Stimulated activated naive CD8-positive, alpha-beta T cell treated with anti-CD3 and anti-CD28 coated beads, Interleukin-15, Interleukin-2, amounts not matched to agents 100 U/mL and 50 U/mL, for 24 hours (primary cell): ENCODE data around the gene ATP5MG.
"Not testable (repeated sequence)": the region's sequence is repeated elsewhere in the genome, so short reads cannot be mapped to it uniquely, and the experiment has no call there.

Source experiments
- ATAC-seq: fragments of 150-1000 bp; cut with Tn5 transposase; one replicate; pipeline ENCODE4 v1.10.0; 2021
- DNase-seq: peaks from one replicate; pipeline ENCODE4 v3.0.0; 2021

ATP5MG gene

GRCh38 chr11:118410055-118410745, 8.8 kb downstream of the ATP5MG start:
- ATAC-seq (no peak), DNase-seq (no peak)

DNA sequence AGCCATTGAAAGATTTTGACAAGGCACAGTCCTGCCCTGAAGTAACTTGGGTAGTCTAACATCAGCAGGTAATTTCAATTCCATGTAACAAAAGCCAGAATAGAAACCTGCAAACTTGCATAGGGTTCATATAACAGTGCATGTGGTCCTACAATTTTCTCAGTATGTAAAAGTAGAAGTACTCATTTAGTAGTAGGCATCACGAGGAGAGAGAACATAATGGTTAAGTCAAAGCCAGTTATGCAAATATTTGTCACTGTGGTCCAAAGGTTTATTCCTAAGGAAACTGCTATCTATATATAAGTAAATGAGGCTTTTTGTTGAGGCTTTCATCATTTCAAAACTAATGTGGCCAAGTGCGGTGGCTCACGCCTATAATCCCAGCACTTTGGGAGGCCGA, 10.1 kb downstream of the ATP5MG start:
- DNase-seq: no peak
- ATAC-seq: no peak

DNA sequence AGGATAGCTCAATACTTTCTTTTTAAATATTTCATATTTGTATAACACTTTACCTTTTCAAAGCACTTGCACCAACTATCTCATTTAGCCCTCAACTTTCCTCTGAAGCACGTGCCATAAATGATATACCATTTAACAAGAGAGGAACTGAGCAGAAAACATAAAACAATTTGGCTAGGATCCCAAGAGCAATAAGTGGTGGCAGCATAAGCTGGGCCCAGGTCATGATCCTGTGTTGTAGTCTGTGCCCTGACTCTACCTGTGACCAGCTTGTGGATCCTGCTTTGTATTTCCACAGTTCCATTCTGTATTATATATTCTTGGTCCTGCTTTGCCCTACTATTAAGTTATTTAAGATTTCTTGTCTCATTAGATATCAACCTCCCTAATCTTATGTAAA, 11.5 kb downstream of the ATP5MG start:
- no peak for DNase-seq
- ATAC-seq: no peak

GRCh38 chr11:118415062-118415738, 13.8 kb downstream of the ATP5MG start:
- ATAC-seq (no peak), DNase-seq (no peak)

- no peak for DNase-seq
- ATAC-seq: peak; percentile 82
Measured at GRCh38 chr11:118415739-118416068, 14.3 kb downstream of the ATP5MG start.

- DNase-seq, ATAC-seq: not testable (repeated sequence)
Measured at GRCh38 chr11:118416900-118417299, 15.5 kb downstream of the ATP5MG start.

DNA sequence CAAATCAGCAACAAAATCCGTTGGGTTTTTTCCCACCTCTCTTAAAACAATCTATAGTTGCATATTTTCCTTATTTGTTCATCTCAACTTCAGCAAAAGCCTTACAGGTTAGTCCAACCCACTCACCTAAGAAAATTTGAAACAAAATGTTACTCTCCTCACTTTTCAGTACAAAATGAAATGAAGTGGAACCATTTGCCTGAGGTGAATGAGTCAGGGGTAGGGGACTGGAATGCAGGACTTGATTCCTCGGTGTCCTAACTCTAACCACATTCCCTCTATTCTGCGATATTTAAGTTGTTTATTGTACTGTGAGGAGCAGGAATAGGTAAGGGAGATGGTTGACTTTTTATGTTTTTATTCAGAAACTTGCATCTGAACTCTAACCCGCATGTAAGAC, 16.4 kb downstream of the ATP5MG start:
- ATAC-seq: no peak
- DNase-seq: no peak

- DNase-seq (no peak), ATAC-seq (no peak)
Measured at GRCh38 chr11:118418766-118419165, 17.4 kb downstream of the ATP5MG start.

- no peak for ATAC-seq
- no peak for DNase-seq
Measured at GRCh38 chr11:118427707-118428106, 26.3 kb downstream of the ATP5MG start.

DNA sequence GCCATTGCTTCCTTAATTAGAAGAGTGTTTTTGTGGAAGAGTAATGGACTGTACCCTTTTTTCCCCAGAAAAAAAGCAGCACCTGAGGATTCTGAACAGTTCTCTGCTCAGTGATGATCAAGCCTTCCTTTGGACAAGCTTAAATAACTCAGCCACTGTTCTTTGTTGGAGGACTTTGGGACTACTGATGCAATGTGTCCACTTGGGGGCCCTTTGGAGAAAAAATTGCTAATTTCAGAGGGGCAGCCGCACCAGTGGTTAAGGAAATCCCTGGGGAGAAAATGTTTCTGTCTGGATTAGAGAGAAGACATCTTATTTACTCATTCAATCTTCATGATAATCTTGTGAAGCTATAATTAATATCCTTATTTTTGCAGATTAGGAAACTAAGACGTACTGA, 29.6 kb downstream of the ATP5MG start:
- no peak for DNase-seq
- ATAC-seq: no peak

- no peak for DNase-seq
- ATAC-seq: no peak
Measured at GRCh38 chr11:118434123-118434552, 32.7 kb downstream of the ATP5MG start.

DNA sequence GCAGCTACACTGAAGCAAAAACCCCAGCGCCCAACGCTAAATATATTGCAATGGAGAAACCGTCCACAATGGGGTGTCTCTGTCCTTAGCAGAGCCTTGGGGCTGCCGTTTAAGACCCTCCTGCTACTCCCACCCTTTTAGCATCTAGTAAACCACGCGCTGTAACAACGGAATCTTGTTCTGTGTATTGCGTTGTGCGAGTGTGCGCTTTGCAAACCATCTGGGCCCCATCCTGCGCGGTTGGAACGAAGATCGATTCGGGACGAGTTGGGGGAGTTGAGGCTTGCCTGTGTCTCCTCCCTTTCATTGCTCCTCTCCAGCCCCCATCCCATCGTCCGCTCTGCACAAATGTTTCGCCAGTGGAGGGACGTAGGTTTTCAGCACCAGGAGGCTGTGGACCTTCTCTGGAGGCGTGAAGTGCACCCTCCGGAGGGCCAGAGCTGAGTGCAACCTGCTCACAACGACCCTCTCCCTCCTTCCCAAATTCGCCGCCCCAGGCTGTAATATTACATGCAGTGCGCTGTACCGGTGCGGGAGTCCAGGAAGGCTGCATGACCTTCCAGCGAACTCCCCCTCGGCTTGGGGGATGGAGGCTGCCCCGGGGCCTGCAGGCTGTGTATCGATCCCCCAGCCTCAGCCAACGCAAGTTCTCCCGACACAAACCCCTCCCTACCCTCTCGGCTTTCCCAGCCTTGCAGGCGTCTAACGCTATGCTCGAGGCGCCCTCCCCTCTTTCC, 33.3 kb downstream of the ATP5MG start:
- no peak for ATAC-seq
- DNase-seq: peak; percentile 59

DNA sequence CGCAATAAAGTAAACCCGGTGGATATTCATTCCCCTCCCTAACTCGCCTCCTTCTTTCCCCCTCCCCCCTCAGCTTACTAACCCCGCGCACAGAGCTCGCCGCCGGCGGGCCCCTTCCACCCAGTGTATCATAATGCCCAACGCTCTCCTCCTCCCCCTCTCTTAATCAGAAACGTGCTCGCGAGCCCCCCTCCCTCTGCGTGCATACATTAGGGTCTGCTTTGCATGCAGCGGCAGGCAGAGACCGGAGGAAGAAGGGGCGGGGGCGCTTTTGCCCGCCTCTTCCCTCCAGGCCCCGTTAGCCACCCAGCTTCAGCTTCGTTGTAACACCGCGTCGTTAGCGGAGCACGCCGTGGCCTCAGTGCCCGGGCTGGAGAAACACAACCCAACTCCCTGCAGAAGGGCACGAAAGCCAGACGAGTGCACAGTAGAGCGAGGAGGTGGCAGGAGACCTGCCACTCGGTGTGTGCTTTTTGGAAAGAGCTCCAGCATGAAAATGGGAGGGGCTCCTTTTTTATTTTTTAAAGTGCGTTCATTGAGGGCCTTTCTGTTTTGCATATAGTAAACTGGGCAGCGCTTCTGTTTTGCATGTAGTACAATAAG, 34.0 kb downstream of the ATP5MG start:
- ATAC-seq (peak; percentile 34), DNase-seq (peak; percentile 75)

GRCh38 chr11:118435893-118436624, 34.7 kb downstream of the ATP5MG start, which contains the start of gene KMT2A:
KMT2A (plus strand) TSS chr11:118436492; CDS start chr11:118436513, 21 bp downstream.
- DNase-seq: peak; percentile 98
- ATAC-seq: peak; percentile 74

DNA sequence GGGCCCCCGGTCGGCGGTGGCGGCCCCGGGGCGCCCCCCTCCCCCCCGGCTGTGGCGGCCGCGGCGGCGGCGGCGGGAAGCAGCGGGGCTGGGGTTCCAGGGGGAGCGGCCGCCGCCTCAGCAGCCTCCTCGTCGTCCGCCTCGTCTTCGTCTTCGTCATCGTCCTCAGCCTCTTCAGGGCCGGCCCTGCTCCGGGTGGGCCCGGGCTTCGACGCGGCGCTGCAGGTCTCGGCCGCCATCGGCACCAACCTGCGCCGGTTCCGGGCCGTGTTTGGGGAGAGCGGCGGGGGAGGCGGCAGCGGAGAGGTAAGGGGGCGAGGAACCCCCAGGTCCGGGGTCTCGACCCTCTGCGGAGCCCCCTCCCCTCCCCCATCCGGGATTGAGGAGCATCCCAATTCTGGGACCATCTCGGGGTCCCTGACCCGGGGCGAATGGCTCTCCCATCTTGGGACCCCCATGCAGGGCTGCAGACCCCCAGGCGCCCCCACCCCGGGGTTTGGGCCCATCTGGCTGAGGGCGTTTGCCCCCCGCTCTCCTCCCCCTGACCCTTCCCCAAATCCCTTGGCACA, 35.3 kb downstream of the ATP5MG start:
- no peak for DNase-seq

GRCh38 chr11:118437208-118438125, 36.1 kb downstream of the ATP5MG start:
- DNase-seq (peak; percentile 63), ATAC-seq (peak; percentile 2)

More for the DNA sequence above, 35.3 kb downstream of the ATP5MG start:
- ATAC-seq: peak; percentile 17

DNA sequence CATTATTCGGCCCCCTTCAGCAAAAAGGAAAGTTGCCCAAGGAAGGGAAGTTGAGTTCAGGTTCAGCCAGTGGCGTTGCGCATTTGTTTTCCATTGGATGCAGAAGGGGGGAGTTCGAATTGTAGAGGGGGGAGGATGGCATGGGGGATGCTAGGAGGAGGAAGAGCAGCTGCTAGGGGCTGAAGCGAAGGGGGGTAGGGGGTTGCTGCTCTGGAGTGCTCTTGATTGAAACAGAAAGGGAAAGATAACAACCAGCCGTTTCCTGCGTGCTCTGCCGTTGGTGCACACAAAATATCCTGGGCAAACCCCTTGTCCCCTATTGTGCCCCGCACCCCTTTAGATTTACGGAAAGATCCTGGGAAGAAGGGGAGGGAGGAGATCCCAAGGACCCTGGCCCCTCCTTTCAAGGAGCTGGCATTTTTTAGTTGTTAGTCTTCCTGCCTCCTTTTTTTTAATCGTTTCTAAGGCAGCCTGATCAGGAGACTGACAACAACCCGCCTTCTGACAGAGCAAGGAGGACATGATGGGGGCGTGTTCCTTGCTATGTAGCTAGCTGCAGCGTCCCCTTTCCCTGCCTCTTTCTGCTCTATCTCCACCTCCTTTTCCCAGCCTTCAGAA, 37.0 kb downstream of the ATP5MG start:
- peak; percentile 45 for DNase-seq
- ATAC-seq: no peak

DNA sequence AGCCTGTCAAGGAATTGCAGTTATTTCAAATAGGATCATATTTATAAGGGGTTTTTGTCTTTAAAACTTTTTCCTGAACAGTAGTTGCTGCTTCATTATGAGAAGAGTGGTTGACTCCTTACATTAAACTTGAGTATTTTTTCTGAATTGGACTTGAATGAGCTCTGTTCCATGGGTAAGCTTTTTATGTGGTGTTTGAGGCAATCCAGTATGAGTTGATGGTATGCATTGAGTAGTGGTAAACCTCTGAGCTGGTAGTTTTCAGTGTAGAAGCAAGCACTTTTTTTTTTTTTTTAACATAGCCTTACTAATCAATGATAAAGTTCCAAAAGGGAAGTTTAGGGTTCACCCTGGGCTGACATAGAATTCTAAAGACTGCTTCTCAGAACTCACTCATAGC, 38.2 kb downstream of the ATP5MG start:
- DNase-seq (no peak), ATAC-seq (no peak)

DNA sequence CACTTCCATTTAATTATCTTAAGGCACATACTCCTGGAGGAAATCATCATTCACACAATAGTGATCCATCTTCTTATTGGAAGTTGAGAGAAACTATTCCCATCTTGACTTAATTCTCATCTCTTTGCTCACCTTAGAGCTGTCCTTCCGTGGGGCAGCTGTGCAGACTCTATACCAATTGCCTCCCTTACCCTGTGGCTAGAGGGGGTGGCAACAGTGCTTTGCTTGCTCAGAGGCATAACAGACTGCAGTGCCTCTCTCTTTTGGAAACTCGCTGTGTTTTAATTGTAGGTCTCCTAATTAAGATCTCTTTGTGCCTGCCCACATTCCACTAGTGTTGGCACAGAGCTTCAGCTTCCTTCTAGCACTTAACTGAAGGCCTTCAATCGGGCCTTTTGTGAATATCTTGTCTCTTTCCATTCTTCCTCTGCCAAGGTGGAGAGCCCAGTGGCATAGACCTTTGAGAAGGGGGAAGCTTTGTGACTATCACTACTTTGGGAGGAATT, 40.4 kb downstream of the ATP5MG start:
- DNase-seq (peak; percentile 11), ATAC-seq (no peak)

DNA sequence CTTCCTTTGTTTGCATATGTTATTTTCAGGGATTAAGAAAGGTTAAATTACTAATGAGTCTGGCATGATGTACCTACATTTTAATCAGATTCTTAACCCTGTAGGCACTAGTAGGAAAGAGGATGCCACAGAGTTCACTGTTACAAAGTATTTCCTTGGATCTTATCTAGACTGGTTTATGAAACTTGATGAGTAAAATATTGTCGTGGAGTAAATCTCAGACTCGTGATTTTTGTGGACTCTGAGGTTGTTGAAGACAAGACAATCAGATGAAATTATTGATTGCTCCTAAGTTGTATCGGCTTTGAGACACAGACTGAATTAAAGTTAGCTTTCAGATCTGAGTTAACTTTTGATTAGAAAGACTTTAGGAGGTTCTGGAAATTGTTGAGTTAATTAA, 40.9 kb downstream of the ATP5MG start:
- ATAC-seq (no peak), DNase-seq (no peak)
